SK-N-SH (cell line): ENCODE measurements around the gene ANXA11. TPM values are rescaled to one million over a fixed set of nuclear protein-coding genes. Genes with fewer than 3 reads are reported as not detected.

Experiments
- CTCF ChIA-PET: fragments of 300-600, 350-600 bp; formaldehyde crosslinking; extraction: SDS; loops from one replicate; lab custom pipeline; 2021; lab: Yijun Ruan, JAX
- POLR2A ChIA-PET: fragments of 350-600 bp; sonication (Branson Sonifier 250); formaldehyde crosslinking; extraction: SDS; loops from one replicate; lab custom pipeline; 2020; ENCODE audit warnings: antibody characterized with exemption, inconsistent platforms; lab: Yijun Ruan, JAX
- DNase-seq: peaks from one replicate; pipeline ENCODE4 v3.0.0; 2012
- H2AFZ ChIP-seq: fragments of 200-600 bp; sonication (generic); 2 replicates; pipeline ENCODE4 v1.8.1; 2016; ENCODE audit warnings: antibody characterized with exemption, mild to moderate bottlenecking, low read depth
- H3F3A ChIP-seq: fragments of 200-600 bp; sonication (generic); replicated peaks from 2 replicates; pipeline ENCODE3; 2016; ENCODE audit warnings: antibody characterized with exemption, mild to moderate bottlenecking; ENCODE audit not compliant: insufficient read depth
- H3K27ac ChIP-seq, 2 experiments: fragments of 200-500 bp in 1 of 2; fragments of 200-600 bp in 1 of 2; sonication (Bioruptor generic) in 1 of 2; sonication (generic), shearing (Covaris generic) in 1 of 2; 2 replicates each; pipeline versions ENCODE4 v1.5.1 to v1.6.1; 2014 to 2016; ENCODE audit warnings: low read depth in 2 of 2, inconsistent platforms in 1 of 2, low read length in 1 of 2, mild to moderate bottlenecking in 1 of 2, mixed read lengths in 1 of 2
- H3K27me3 ChIP-seq: fragments of 200-600 bp; sonication (generic), shearing (Covaris generic); 2 replicates; pipeline ENCODE4 v1.6.1; 2016; ENCODE audit warnings: mixed run types; ENCODE audit not compliant: insufficient read depth
- H3K36me3 ChIP-seq, 2 experiments: fragments of 200-500 bp in 1 of 2; fragments of 200-600 bp in 1 of 2; sonication (Bioruptor generic) in 1 of 2; sonication (generic) in 1 of 2; replicated peaks in 1 of 2; 2 replicates each; pipeline versions ENCODE3 to v1.5.1; 2014 to 2016; ENCODE audit warnings: low read length in 1 of 2, mild to moderate bottlenecking in 1 of 2; ENCODE audit not compliant: insufficient read depth in 2 of 2, control insufficient read depth in 1 of 2
- H3K4me1 ChIP-seq, 2 experiments: fragments of 200-500 bp in 1 of 2; fragments of 200-600 bp in 1 of 2; sonication (Bioruptor generic) in 1 of 2; sonication (generic), shearing (Covaris generic) in 1 of 2; 2 replicates each; pipeline versions ENCODE4 v1.5.1 to v1.6.1; 2014 to 2016; ENCODE audit warnings: low read depth in 1 of 2, low read length in 1 of 2, mixed run types in 1 of 2; ENCODE audit not compliant: insufficient read depth in 2 of 2, control insufficient read depth in 1 of 2
- H3K4me2 ChIP-seq: fragments of 200-600 bp; sonication (generic), shearing (Covaris generic); 2 replicates; pipeline ENCODE4 v1.6.1; 2017; ENCODE audit warnings: mixed run types
- H3K4me3 ChIP-seq, 2 experiments: fragments of 200-500 bp in 1 of 2; fragments of 200-600 bp in 1 of 2; sonication (Bioruptor generic) in 1 of 2; sonication (generic), shearing (Covaris generic) in 1 of 2; 2 replicates each; pipeline versions ENCODE4 v1.5.1 to v1.8.1; 2014 to 2016; ENCODE audit warnings: low read depth in 2 of 2, inconsistent platforms in 1 of 2, low read length in 1 of 2, mild to moderate bottlenecking in 1 of 2, mixed read lengths in 1 of 2, moderate library complexity in 1 of 2
- H3K79me2 ChIP-seq: fragments of 200-600 bp; sonication (generic); 2 replicates; pipeline ENCODE4 v1.8.1; 2017; ENCODE audit warnings: mild to moderate bottlenecking; ENCODE audit not compliant: insufficient read depth
- H3K9ac ChIP-seq: fragments of 200-600 bp; sonication (generic); 2 replicates; pipeline ENCODE4 v1.6.1; 2017; ENCODE audit warnings: mixed run types
- H3K9me2 ChIP-seq: fragments of 200-600 bp; sonication (generic); 2 replicates; pipeline ENCODE4 v1.6.1; 2017; ENCODE audit warnings: mixed run types
- H3K9me3 ChIP-seq: fragments of 200-600 bp; sonication (generic); 2 replicates; pipeline ENCODE4 v1.6.1; 2017; ENCODE audit warnings: mixed run types, mild to moderate bottlenecking, moderate library complexity
- H4K20me1 ChIP-seq: fragments of 200-600 bp; sonication (generic); 2 replicates; pipeline ENCODE4 v1.6.1; 2017; ENCODE audit warnings: mild to moderate bottlenecking, mixed run types; ENCODE audit not compliant: insufficient read depth
- ELF1 ChIP-seq: IDR thresholded peaks from 2 replicates; pipeline ENCODE4 v1.4.0; 2012
- EZH2phosphoT487 ChIP-seq: fragments of 200-600 bp; sonication (generic); IDR thresholded peaks from 2 replicates; pipeline ENCODE4 v1.6.1; 2017; ENCODE audit warnings: low read depth, mixed run types, mild to moderate bottlenecking, antibody characterized with exemption, moderate library complexity, borderline replicate concordance
- FOSL2 ChIP-seq: IDR thresholded peaks from 2 replicates; pipeline ENCODE4 v1.4.0; 2012; ENCODE audit warnings: low read depth, mild to moderate bottlenecking, moderate library complexity, borderline replicate concordance
- FOXM1 ChIP-seq: IDR thresholded peaks from 2 replicates; pipeline ENCODE4 v1.4.0; 2012; ENCODE audit warnings: low read depth, mild to moderate bottlenecking
- GATA2 ChIP-seq: sonication (generic); formaldehyde crosslinking; IDR thresholded peaks from 2 replicates; pipeline ENCODE4 v1.5.0; 2020; ENCODE audit warnings: mild to moderate bottlenecking, missing genetic modification reagents
- NRF1 ChIP-seq: IDR thresholded peaks from 2 replicates; pipeline ENCODE4 v1.6.1; 2012; ENCODE audit warnings: low read depth, mild to moderate bottlenecking, low read length
- POLR2AphosphoS5 ChIP-seq: IDR thresholded peaks from 2 replicates; pipeline ENCODE4 v1.6.1; 2012; ENCODE audit warnings: low read depth, low read length
- RCOR1 ChIP-seq: fragments of 150-350 bp; IDR thresholded peaks from 2 replicates; pipeline ENCODE4 v1.6.1; 2017; ENCODE audit warnings: antibody characterized with exemption, low read length
- RFX5 ChIP-seq: IDR thresholded peaks from 2 replicates; pipeline ENCODE4 v1.6.1; 2012; ENCODE audit warnings: mild to moderate bottlenecking, improper control_type of control experiment, low read length
- RXRA ChIP-seq: IDR thresholded peaks from 2 replicates; pipeline ENCODE4 v1.4.0; 2012; ENCODE audit warnings: low read depth, mild to moderate bottlenecking, borderline replicate concordance
- SIN3A ChIP-seq: IDR thresholded peaks from 2 replicates; pipeline ENCODE4 v1.6.1; 2012; ENCODE audit warnings: low read depth, mild to moderate bottlenecking, low read length, moderate library complexity, borderline replicate concordance
- TAF1 ChIP-seq: IDR thresholded peaks from 2 replicates; pipeline ENCODE4 v1.6.1; 2012; ENCODE audit warnings: low read depth, mild to moderate bottlenecking, low read length, moderate library complexity, borderline replicate concordance
- YY1 ChIP-seq: IDR thresholded peaks from 2 replicates; pipeline ENCODE4 v1.4.0; 2012; ENCODE audit warnings: low read depth, mild to moderate bottlenecking
- WGBS: methylation state at CpG from one replicate; pipeline ENCODE4 v1.1.6; 2017; ENCODE audit warnings: low lambda C conversion rate; 5-methylcytosine and 5-hydroxymethylcytosine counted together
- polyA plus RNA-seq, 3 experiments: library from polyadenylated mRNA; depleted of rRNA; stranded (reverse); fragments of >200 nt; gene quantifications; 2 replicates each; pipeline ENCODE4 v1.2.3, GENCODE V29; 2012
- TF ChIP-seq, protein P1 (sequence below): fragments of 200-600 bp; sonication (generic); IDR thresholded peaks from 2 replicates; pipeline ENCODE4 v1.6.1; 2017; ENCODE audit warnings: antibody characterized with exemption, mild to moderate bottlenecking, moderate library complexity
- TF ChIP-seq, protein P2 (sequence below): fragments of 150-350 bp; IDR thresholded peaks from 2 replicates; pipeline ENCODE4 v1.6.1; 2017; ENCODE audit warnings: antibody characterized with exemption, low read length, low read depth, borderline replicate concordance
- TF ChIP-seq, protein P3 (sequence below): IDR thresholded peaks from 2 replicates; pipeline ENCODE4; 2012
- TF ChIP-seq, protein P4 (sequence below): IDR thresholded peaks from 2 replicates; pipeline ENCODE4 v1.4.0; 2012; ENCODE audit warnings: low read depth

Gene ANXA11
- polyA plus RNA-seq, 1 of the 3 experiments (the other 2 are of a cell fraction), result 53.6 TPM

DNA sequence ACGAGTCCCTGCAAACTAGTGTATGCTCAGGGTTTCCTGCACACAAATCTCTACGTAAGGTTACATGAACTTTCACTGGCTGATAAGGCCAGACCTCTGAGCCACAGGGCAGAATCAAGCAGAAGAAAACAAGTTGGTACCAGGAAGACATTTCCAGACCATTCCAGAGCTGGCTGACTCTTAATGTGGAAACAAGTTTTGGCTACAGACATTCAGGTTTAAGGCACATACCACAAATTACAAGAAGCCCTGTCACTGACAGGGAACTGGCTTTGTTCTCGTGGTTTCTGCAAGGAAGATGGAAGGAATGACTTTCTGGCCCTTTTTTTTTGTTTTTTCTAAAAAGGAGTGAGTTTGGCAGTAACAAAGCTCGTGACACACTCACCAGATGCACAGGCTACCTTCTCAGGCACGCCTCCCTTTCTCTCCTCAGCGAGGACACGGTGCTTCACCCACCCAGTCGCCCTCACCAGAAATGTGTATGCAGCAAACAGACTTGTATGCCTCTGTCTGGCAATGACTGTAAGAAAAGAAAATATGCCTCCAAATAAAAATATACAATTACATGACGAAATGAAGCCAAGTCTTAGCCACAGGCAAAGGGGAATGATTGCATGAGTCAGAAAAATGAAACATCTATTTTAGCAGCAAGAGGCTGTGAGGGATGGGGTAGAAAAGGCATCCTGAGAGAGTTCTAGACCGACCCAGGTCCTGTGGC lies 50.2 kb downstream of the ANXA11 start (continued):
- TF ChIP-seq POLR2AphosphoS5 (peak; percentile 46; the same call in 1 of the 2 replicates), SIN3A (peak; percentile 18; the same call in 1 of the 2 replicates), RFX5 (no peak), RCOR1 (no peak), FOSL2 (peak; percentile 38; the same call in 1 of the 2 replicates), FOXM1 (no peak), RXRA (peak; percentile 24; the same call in 1 of the 2 replicates), ELF1 (no peak)
- TF ChIP-seq, protein P1, sequence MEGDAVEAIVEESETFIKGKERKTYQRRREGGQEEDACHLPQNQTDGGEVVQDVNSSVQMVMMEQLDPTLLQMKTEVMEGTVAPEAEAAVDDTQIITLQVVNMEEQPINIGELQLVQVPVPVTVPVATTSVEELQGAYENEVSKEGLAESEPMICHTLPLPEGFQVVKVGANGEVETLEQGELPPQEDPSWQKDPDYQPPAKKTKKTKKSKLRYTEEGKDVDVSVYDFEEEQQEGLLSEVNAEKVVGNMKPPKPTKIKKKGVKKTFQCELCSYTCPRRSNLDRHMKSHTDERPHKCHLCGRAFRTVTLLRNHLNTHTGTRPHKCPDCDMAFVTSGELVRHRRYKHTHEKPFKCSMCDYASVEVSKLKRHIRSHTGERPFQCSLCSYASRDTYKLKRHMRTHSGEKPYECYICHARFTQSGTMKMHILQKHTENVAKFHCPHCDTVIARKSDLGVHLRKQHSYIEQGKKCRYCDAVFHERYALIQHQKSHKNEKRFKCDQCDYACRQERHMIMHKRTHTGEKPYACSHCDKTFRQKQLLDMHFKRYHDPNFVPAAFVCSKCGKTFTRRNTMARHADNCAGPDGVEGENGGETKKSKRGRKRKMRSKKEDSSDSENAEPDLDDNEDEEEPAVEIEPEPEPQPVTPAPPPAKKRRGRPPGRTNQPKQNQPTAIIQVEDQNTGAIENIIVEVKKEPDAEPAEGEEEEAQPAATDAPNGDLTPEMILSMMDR, result no peak
- TF ChIP-seq, protein P2, sequence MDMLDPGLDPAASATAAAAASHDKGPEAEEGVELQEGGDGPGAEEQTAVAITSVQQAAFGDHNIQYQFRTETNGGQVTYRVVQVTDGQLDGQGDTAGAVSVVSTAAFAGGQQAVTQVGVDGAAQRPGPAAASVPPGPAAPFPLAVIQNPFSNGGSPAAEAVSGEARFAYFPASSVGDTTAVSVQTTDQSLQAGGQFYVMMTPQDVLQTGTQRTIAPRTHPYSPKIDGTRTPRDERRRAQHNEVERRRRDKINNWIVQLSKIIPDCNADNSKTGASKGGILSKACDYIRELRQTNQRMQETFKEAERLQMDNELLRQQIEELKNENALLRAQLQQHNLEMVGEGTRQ, result no peak
- TF ChIP-seq, protein P3, sequence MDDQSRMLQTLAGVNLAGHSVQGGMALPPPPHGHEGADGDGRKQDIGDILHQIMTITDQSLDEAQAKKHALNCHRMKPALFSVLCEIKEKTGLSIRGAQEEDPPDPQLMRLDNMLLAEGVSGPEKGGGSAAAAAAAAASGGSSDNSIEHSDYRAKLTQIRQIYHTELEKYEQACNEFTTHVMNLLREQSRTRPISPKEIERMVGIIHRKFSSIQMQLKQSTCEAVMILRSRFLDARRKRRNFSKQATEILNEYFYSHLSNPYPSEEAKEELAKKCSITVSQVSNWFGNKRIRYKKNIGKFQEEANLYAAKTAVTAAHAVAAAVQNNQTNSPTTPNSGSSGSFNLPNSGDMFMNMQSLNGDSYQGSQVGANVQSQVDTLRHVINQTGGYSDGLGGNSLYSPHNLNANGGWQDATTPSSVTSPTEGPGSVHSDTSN, result peak; percentile 65; the same call in 1 of the 2 replicates
- TF ChIP-seq, protein P4, sequence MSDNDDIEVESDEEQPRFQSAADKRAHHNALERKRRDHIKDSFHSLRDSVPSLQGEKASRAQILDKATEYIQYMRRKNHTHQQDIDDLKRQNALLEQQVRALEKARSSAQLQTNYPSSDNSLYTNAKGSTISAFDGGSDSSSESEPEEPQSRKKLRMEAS, result peak; percentile 78; the same call in 1 of the 2 replicates

DNA sequence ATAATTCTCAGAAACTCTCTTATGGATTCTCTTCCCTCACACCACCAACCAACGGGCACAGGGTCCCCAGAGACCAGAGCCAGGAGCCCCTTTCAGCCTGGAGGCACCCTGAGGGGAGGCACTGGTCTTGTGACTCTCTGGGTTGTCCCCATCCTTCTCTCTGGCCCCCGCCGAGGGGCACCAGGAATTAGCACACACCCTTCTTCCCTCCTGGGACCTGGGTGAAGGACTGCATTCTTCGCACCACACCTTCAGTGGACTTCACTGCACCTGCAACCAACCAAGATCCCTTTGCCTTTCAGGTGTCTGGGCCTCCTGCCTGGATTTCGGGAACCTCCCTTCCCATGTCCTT lies 50.7 kb downstream of the ANXA11 start:
- Histone ChIP-seq H3K9me2 (no peaks in the 10 kb centered on the region), H3K27ac (peak overlapping the region; percentile 85 to 86)
- TF ChIP-seq, protein P2, result no peak
- TF ChIP-seq RXRA (no peak), POLR2AphosphoS5 (no peak), YY1 (no peak), EZH2phosphoT487 (no peak), NRF1 (no peak), GATA2 (no peak), TAF1 (no peak)

More for the DNA sequence above, 50.7 kb downstream of the ANXA11 start:
- POLR2A ChIA-PET, result no interaction called here
- H3K79me2 ChIP-seq, result no peaks in the 10 kb centered on the region
- H3K9ac ChIP-seq, result peak overlapping the region; percentile 43
- CTCF ChIA-PET, result interaction anchor here (3.7 kb wide), 1 partner anchor 11 kb away, joined by 24 read pairs; no protein-coding TSS in a partner anchor
- peaks cover 33% of the 10 kb centered on the region for H3F3A ChIP-seq
- no peaks in the 10 kb centered on the region for H4K20me1 ChIP-seq
- no peak for DNase-seq
- H3K9me3 ChIP-seq, result no peaks in the 10 kb centered on the region
- H3K4me3 ChIP-seq, result no peak overlapping the region
- 97% methylated on average over 4 of the region's 5 CpGs for WGBS
- peaks cover 14 to 34% of the 10 kb centered on the region in 2 experiments for H3K36me3 ChIP-seq
- H2AFZ ChIP-seq, result no peak overlapping the region
- peak overlapping the region; percentile 61 for H3K4me2 ChIP-seq
- H3K4me1 ChIP-seq, result peaks cover 20 to 39% of the 10 kb centered on the region in 2 experiments; a peak in 3 of 4 replicates
- H3K27me3 ChIP-seq, result no peaks in the 10 kb centered on the region
